Activated CD4-positive, alpha-beta memory T cell treated with anti-CD3 and anti-CD28 coated beads for 36 hours (primary cell): ENCODE measurements around the gene TMPRSS4. TPM values are rescaled to one million over a fixed set of nuclear protein-coding genes. Genes with fewer than 3 reads are reported as not detected.

ENCODE experiments used
- CTCF ChIA-PET: fragments of 350-600 bp; sonication (Branson Sonifier 250); formaldehyde crosslinking; loops from one replicate; lab custom pipeline; 2021; ENCODE audit warnings: antibody characterized with exemption, inconsistent platforms; lab: Charles Lee
- POLR2A ChIA-PET: fragments of 350-600 bp; sonication (Branson Sonifier 250); formaldehyde crosslinking; loops from one replicate; lab custom pipeline; 2021; ENCODE audit warnings: antibody characterized with exemption; lab: Charles Lee
- DNase-seq: peaks from one replicate; pipeline ENCODE4 v3.0.0-alpha.2; 2020
- H3K27ac Mint-ChIP-seq: one replicate; pipeline ENCODE4 v1.8.0; 2021; ENCODE audit warnings: mixed read lengths
- H3K27me3 Mint-ChIP-seq: one replicate; pipeline ENCODE4 v1.8.0; 2021; ENCODE audit warnings: mixed read lengths
- H3K36me3 Mint-ChIP-seq: one replicate; pipeline ENCODE4 v1.8.0; 2021; ENCODE audit warnings: mixed read lengths
- H3K4me1 Mint-ChIP-seq: one replicate; pipeline ENCODE4 v1.8.0; 2021; ENCODE audit warnings: low read depth, mixed read lengths
- H3K4me3 Mint-ChIP-seq: one replicate; pipeline ENCODE4 v1.8.0; 2021; ENCODE audit warnings: mild to moderate bottlenecking, mixed read lengths
- H3K9me3 Mint-ChIP-seq: one replicate; pipeline ENCODE4 v1.8.0; 2021; ENCODE audit warnings: mixed read lengths
- intact Hi-C: fragments of 100-400 bp; cut with micrococcal nuclease; formaldehyde crosslinking; loops from one replicate; pipeline ENCODE4 v1.15.1; 2023
- total RNA-seq, 2 experiments: library from RNA; stranded (reverse); gene quantifications; one replicate each; pipeline ENCODE4 v1.2.3, GENCODE V29; 2021

Gene TMPRSS4
- total RNA-seq, 2 experiments from 2014 or later: not detected

DNA sequence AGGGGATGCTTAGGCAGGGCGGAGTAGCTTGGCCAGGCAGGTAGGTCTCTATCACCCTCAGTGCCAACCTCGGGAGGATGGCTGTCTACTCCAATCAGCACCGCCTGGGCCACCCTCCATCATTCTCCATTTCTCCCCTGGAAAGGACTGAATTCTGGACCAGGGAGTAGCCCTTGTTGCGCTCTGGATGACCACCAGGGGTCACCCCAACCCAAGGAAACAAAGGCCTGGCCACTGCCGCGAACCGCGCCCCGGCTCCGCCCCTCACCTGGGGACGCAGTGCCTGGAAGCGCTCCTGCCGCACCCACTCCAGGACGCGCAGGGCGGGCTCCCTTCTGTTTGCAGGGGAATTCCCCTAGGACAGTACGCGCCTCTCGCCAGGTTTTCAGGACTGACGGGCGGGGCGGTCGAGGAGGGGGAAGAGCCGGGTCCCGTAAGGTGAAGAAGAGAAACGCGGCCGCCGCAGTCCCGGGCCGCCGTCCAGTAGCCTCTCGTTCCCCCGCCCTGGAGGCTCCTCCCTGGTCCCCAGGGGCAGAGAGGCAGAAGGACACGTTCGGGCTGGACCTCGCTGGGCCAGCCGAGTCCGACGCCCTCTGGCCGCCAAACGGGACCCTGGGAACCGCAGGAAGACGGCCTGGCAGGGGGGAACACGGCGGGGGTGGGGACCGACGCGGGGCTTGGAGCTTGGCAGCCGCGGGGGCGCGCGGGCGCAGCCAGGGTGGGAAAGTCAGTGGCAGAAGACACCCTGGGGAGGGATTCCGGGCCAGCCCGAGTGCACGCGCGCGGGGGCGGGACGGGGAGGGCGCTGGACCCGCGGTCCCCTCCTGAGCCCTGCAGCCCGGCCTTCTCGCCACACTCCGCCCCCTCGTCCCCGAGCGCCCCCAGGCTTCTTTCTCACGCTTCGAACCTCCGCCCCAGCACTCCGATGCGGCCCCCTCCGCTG lies 68.7 kb downstream of the TMPRSS4 start:
- Mint-ChIP-seq H3K27ac (no peak overlapping the region), H3K4me1 (peaks cover 3% of the 10 kb centered on the region), H3K36me3 (no peaks in the 10 kb centered on the region), H3K9me3 (no peaks in the 10 kb centered on the region), H3K27me3 (peaks cover 39% of the 10 kb centered on the region), H3K4me3 (peak overlapping the region; percentile 78)
- peak; percentile 95 for DNase-seq
- CTCF ChIA-PET: interaction anchor here (0.6 to 5.5 kb wide), 16 partner anchors 11 to 344 kb away, joined by 3 to 101 read pairs (median 5); partner anchors contain the start of gene CD3D
- POLR2A ChIA-PET: interaction anchor here (0.8 kb wide), 1 partner anchor 26 kb away, joined by 5 read pairs; no protein-coding TSS in a partner anchor
- intact Hi-C loops: loop anchor here (1.0 to 5.0 kb wide), 7 partner anchors 26 to 421 kb away; partner anchors contain the start of genes CD3D, CD3G and UBE4A

DNA sequence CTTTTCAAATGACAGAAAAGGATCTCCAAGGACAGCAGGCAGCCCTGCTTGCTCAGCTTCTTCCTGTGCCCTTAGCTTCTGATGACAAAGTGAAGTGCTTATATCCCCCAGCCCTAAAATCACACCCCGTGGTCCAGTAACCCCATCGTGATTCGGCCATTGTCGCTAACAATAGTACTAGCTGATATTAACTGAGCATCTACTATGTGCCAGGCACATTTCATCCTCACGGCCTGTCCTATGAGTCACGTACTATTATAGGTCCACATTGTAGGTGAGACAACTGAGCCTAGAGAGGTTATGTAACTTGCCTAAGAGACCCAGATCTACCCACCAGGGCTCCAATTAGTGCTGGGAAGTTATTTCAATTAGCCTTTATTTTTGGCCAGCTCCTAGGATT lies 69.7 kb downstream of the TMPRSS4 start:
- H3K36me3 Mint-ChIP-seq: no peaks in the 10 kb centered on the region
- H3K4me1 Mint-ChIP-seq: peaks cover 3% of the 10 kb centered on the region
- H3K4me3 Mint-ChIP-seq: peak overlapping the region; percentile 65
- H3K27me3 Mint-ChIP-seq: peaks cover 45% of the 10 kb centered on the region
- no peak overlapping the region for H3K27ac Mint-ChIP-seq
- intact Hi-C loops: loop anchor here (5.0 kb wide), 3 partner anchors 41 to 341 kb away; partner anchors contain the start of genes CD3D and CD3G
- CTCF ChIA-PET: interaction anchor here (1.2 to 5.5 kb wide), 4 partner anchors 10 to 215 kb away, joined by 3 to 101 read pairs (median 6); no protein-coding TSS in a partner anchor
- no peak for DNase-seq
- POLR2A ChIA-PET: no interaction called here
- H3K9me3 Mint-ChIP-seq: no peaks in the 10 kb centered on the region

- no peaks in the 10 kb centered on the region for H3K36me3 Mint-ChIP-seq
- H3K4me3 Mint-ChIP-seq: no peak overlapping the region
- DNase-seq: no peak
- H3K27me3 Mint-ChIP-seq: peaks cover 43% of the 10 kb centered on the region
- H3K4me1 Mint-ChIP-seq: peaks cover 3% of the 10 kb centered on the region
- intact Hi-C loops: loop anchor here (5.0 kb wide), 3 partner anchors 40 to 340 kb away; partner anchors contain the start of genes CD3D and CD3G
- CTCF ChIA-PET: interaction anchor here (1.2 to 5.5 kb wide), 2 partner anchors 24 to 148 kb away, joined by 3 to 101 read pairs; no protein-coding TSS in a partner anchor
- no peak overlapping the region for H3K27ac Mint-ChIP-seq
- POLR2A ChIA-PET: interaction anchor here (1.1 kb wide), 1 partner anchor 25 kb away, joined by 3 read pairs; no protein-coding TSS in a partner anchor
- no peaks in the 10 kb centered on the region for H3K9me3 Mint-ChIP-seq
Observed at GRCh38 chr11:118147502-118147901, 70.6 kb downstream of the TMPRSS4 start.

DNA sequence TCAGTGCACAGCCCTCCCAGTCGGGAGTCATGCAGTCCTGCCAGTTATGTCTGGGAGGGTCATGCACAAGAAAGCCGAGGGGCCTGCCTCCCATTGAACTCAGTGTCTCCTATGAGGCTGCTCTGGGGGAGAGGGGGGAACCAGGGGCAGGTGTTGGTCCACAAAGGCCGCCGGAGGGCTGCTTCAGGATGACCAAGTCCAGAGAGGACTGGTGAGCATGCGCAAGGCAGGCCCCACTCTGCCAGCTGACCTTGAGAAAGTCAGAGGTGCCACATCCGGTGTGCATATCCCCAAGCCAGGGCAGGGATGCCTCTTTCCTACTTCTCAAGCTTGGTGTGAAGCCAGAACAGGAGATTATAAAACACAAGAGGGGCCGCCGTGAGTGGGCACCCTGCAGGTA lies 71.4 kb downstream of the TMPRSS4 start:
- ChIA-PET CTCF (interaction anchor here (0.5 to 1.7 kb wide), 2 partner anchors 24 to 455 kb away, joined by 3 to 7 read pairs; no protein-coding TSS in a partner anchor), POLR2A (interaction anchor here (0.7 to 1.1 kb wide), 2 partner anchors 24 to 464 kb away, joined by 3 read pairs; no protein-coding TSS in a partner anchor)
- intact Hi-C loops: loop anchor here (5.0 kb wide), 3 partner anchors 39 to 339 kb away; partner anchors contain the start of genes CD3D and CD3G
- H3K27me3 Mint-ChIP-seq: peaks cover 36% of the 10 kb centered on the region
- no peak for DNase-seq
- H3K4me1 Mint-ChIP-seq: peaks cover 3% of the 10 kb centered on the region
- H3K36me3 Mint-ChIP-seq: no peaks in the 10 kb centered on the region
- H3K27ac Mint-ChIP-seq: no peak overlapping the region
- no peaks in the 10 kb centered on the region for H3K9me3 Mint-ChIP-seq
- no peak overlapping the region for H3K4me3 Mint-ChIP-seq

DNA sequence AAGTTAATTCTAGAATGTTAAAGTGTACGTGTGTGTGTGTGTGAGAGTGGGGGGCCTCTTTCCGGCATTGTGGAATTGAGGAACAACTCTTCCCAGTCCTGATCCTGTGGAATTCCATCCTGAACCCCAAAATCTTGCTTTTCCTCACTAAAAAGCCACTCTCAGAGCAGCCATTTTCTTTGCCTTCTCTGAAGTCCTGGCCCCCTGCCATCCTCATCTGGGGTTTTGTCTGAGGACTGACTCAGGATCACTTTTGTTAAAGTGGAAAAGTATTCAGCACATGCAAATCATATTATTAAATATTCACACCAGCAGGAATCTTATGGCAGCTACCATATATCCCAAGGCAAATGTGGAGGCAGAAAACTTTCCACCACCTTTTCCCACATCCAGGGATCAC lies 72.0 kb downstream of the TMPRSS4 start:
- peaks cover 37% of the 10 kb centered on the region for H3K27me3 Mint-ChIP-seq
- DNase-seq: no peak
- H3K36me3 Mint-ChIP-seq: no peaks in the 10 kb centered on the region
- ChIA-PET POLR2A (no interaction called here), CTCF (interaction anchor here (0.5 to 1.7 kb wide), 3 partner anchors 19 to 455 kb away, joined by 3 to 7 read pairs (median 3); no protein-coding TSS in a partner anchor)
- intact Hi-C loops: loop anchor here (5.0 kb wide), 3 partner anchors 38 to 338 kb away; partner anchors contain the start of genes CD3D and CD3G
- H3K4me3 Mint-ChIP-seq: no peak overlapping the region
- peaks cover 8% of the 10 kb centered on the region for H3K4me1 Mint-ChIP-seq
- no peak overlapping the region for H3K27ac Mint-ChIP-seq
- H3K9me3 Mint-ChIP-seq: no peaks in the 10 kb centered on the region

DNA sequence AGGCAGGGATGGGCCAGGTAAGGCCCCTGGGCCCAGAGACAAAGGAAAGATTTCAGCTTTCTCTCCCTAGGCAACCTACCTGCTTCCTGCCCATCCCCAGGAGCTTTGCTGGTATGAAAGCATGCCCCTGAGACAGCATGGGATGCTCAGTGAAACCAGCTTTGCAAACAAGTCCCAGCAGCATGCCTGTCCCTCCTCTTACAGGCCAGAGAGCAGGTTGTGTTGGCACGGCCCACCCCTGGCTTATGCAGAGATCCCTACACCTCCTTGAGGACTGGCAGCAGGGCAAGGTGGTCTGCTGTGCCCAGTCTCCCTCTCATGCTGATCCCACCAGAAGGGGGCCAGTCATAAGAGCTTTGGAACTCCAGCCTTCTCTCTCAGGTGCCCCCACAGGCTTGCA lies 72.6 kb downstream of the TMPRSS4 start:
- POLR2A ChIA-PET: no interaction called here
- Mint-ChIP-seq H3K27ac (no peak overlapping the region), H3K4me3 (no peak overlapping the region)

DNA sequence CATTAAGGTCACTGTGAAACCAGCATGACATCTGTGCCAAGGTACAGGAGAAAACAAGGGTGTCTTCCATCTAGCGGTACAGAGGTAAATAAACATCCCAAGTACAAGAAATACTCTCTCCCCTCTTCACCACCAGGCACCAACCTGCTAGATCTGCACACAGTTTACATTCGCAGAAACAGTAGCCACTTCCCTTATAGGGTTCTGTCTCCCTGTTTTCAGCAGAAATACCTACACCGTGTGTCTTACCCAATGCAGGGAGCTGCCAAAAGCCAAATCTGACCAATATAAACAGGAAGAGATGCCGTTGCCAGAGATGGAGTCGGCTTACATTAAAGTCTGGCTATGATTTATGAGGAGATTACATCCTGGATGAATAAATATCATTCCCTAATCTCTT lies 74.6 kb downstream of the TMPRSS4 start:
- intact Hi-C loops: no loop called here
- no peak overlapping the region for H3K4me3 Mint-ChIP-seq
- H3K9me3 Mint-ChIP-seq: no peaks in the 10 kb centered on the region
- H3K36me3 Mint-ChIP-seq: no peaks in the 10 kb centered on the region
- DNase-seq: no peak
- H3K27me3 Mint-ChIP-seq: peaks cover 44% of the 10 kb centered on the region
- ChIA-PET POLR2A (no interaction called here), CTCF (interaction anchor here (2.3 kb wide), 1 partner anchor 20 kb away, joined by 9 read pairs; no protein-coding TSS in a partner anchor)
- H3K4me1 Mint-ChIP-seq: peaks cover 8% of the 10 kb centered on the region
- no peak overlapping the region for H3K27ac Mint-ChIP-seq

More for the DNA sequence above, 72.6 kb downstream of the TMPRSS4 start:
- intact Hi-C loops: loop anchor here (5.0 kb wide), 3 partner anchors 38 to 338 kb away; partner anchors contain the start of genes CD3D and CD3G
- Mint-ChIP-seq H3K9me3 (no peaks in the 10 kb centered on the region), H3K36me3 (no peaks in the 10 kb centered on the region), H3K4me1 (peaks cover 10% of the 10 kb centered on the region), H3K27me3 (peaks cover 37% of the 10 kb centered on the region)
- no peak for DNase-seq
- CTCF ChIA-PET: interaction anchor here (1.7 kb wide), 1 partner anchor 23 kb away, joined by 7 read pairs; no protein-coding TSS in a partner anchor

DNA sequence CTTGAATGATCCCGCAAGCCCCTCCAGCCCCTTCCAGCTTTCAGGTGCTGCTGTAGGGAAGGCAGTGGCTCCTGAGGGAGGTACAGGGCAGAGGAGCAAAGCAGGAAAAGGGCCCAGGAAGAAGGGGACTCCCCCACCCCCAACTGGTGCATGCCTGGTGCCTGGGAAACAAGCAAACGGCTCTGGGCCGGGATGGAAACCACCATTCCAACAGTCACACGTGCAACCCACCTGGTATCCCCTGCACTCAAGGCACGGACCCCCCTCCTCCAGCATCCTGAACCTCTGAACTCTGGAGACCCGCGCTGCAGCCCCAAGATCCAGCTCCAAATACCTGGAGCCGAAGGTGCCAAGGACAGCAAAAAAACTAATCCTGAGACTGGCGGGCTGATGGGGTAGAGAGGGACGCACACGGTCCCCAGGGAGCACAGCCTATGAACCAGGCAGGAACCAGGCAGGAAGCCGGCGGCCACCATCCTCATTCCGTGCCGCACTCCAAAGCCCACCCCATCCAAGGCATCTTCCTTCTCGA lies 75.2 kb downstream of the TMPRSS4 start:
- Mint-ChIP-seq H3K4me1 (peaks cover 13% of the 10 kb centered on the region), H3K27ac (no peak overlapping the region), H3K27me3 (peaks cover 49% of the 10 kb centered on the region), H3K4me3 (peak overlapping the region; percentile 34), H3K9me3 (no peaks in the 10 kb centered on the region), H3K36me3 (no peaks in the 10 kb centered on the region)
- CTCF ChIA-PET: interaction anchor here (0.8 to 2.3 kb wide), 4 partner anchors 8 to 139 kb away, joined by 3 to 9 read pairs (median 3); no protein-coding TSS in a partner anchor
- no peak for DNase-seq
- intact Hi-C loops: no loop called here
- POLR2A ChIA-PET: interaction anchor here (0.6 kb wide), 1 partner anchor 1324 kb away, joined by 3 read pairs; no protein-coding TSS in a partner anchor

- Mint-ChIP-seq H3K4me1 (peaks cover 13% of the 10 kb centered on the region), H3K4me3 (peak within 1 kb of the TSS; percentile 44), H3K36me3 (no peaks in the 10 kb centered on the region), H3K27ac (no peak within 1 kb of the TSS), H3K9me3 (no peaks in the 10 kb centered on the region), H3K27me3 (peaks cover 56% of the 10 kb centered on the region)
- DNase-seq: peak; percentile 28
- ChIA-PET CTCF (interaction anchor here (0.8 to 2.3 kb wide), 4 partner anchors 9 to 139 kb away, joined by 3 to 9 read pairs (median 3); no protein-coding TSS in a partner anchor), POLR2A (interaction anchor here (0.6 kb wide), 1 partner anchor 1324 kb away, joined by 3 read pairs; no protein-coding TSS in a partner anchor)
- intact Hi-C loops: no loop called here
Observed at GRCh38 chr11:118152552-118153471, 75.9 kb downstream of the TMPRSS4 start, which contains the start of gene SCN4B. SCN4B (minus strand) TSS chr11:118152823; CDS start chr11:118152673, 150 bp downstream.

- no peak for DNase-seq
- no peaks in the 10 kb centered on the region for H3K36me3 Mint-ChIP-seq
- CTCF ChIA-PET: interaction anchor here (1.6 to 2.3 kb wide), 2 partner anchors 10 to 18 kb away, joined by 3 to 9 read pairs; no protein-coding TSS in a partner anchor
- H3K4me3 Mint-ChIP-seq: peak overlapping the region; percentile 30
- H3K4me1 Mint-ChIP-seq: peaks cover 13% of the 10 kb centered on the region
- intact Hi-C loops: no loop called here
- POLR2A ChIA-PET: no interaction called here
- H3K27ac Mint-ChIP-seq: no peak overlapping the region
- H3K27me3 Mint-ChIP-seq: peaks cover 61% of the 10 kb centered on the region
- H3K9me3 Mint-ChIP-seq: no peaks in the 10 kb centered on the region
Observed at GRCh38 chr11:118153516-118153915, 76.6 kb downstream of the TMPRSS4 start.
